Hepatocyte (in vitro differentiated cells): Measurements from ENCODE around the gene AQP1.

ENCODE experiments used
- CTCF ChIP-seq: fragments of 200-600 bp; sonication (generic); IDR thresholded peaks from 2 replicates; pipeline ENCODE4 v1.5.1; 2016; ENCODE audit warnings: antibody characterized with exemption, mild to moderate bottlenecking; ENCODE audit not compliant: poor library complexity
- EZH2 ChIP-seq: fragments of 200-600 bp; sonication (generic); IDR thresholded peaks from 2 replicates; pipeline ENCODE4 v1.6.1; 2016; ENCODE audit warnings: antibody characterized with exemption, mild to moderate bottlenecking, borderline replicate concordance

- TF ChIP-seq EZH2 = no peak
- no peak for TF ChIP-seq CTCF
Measured at GRCh38 chr7:30900053-30900452, 11.6 kb upstream of the AQP1 start.
